K562 (cell line): ENCODE measurements around the gene OPTN. TPM values are rescaled to one million over a fixed set of nuclear protein-coding genes. Genes with fewer than 3 reads are reported as not detected.

Source experiments
- ARHGAP35 ChIP-seq: fragments of 450-650 bp; IDR thresholded peaks from 2 replicates; pipeline ENCODE4 v1.6.1; 2018; ENCODE audit not compliant: partially characterized antibody
- ATF1 ChIP-seq, 2 experiments: fragments of 450-650 bp in 1 of 2; IDR thresholded peaks; 2 replicates each; pipeline ENCODE4 v1.6.1; 2016; ENCODE audit warnings: missing compliant biosample characterization in 1 of 2, missing genetic modification characterization in 1 of 2
- BMI1 ChIP-seq: fragments of 150-350 bp; IDR thresholded peaks from 2 replicates; pipeline ENCODE4 v1.6.1; 2014; ENCODE audit warnings: low read length
- BRCA1 ChIP-seq, 2 experiments: fragments of 450-650 bp in 1 of 2; sonication (generic) in 1 of 2; formaldehyde crosslinking in 1 of 2; IDR thresholded peaks; 2 replicates each; pipeline versions ENCODE4 v1.5.0 to v1.6.1; 2017 to 2020; ENCODE audit warnings: mild to moderate bottlenecking in 1 of 2, missing genetic modification reagents in 1 of 2
- BRF2 ChIP-seq: IDR thresholded peaks from 3 replicates; pipeline ENCODE4 v1.6.1; 2011; ENCODE audit warnings: borderline replicate concordance, mild to moderate bottlenecking; ENCODE audit not compliant: insufficient read length, insufficient read depth
- FOXJ2 ChIP-seq: fragments of 200-800 bp; sonication (Bioruptor generic); IDR thresholded peaks from 2 replicates; pipeline ENCODE4 v1.6.1; 2016; ENCODE audit warnings: missing genetic modification characterization, missing compliant biosample characterization
- GATA2 ChIP-seq: sonication (generic); formaldehyde crosslinking; IDR thresholded peaks from 2 replicates; pipeline ENCODE4 v1.4.0; 2020; ENCODE audit warnings: mild to moderate bottlenecking, missing genetic modification reagents
- HBP1 ChIP-seq: fragments of 450-650 bp; formaldehyde crosslinking; IDR thresholded peaks from 2 replicates; pipeline ENCODE4 v1.4.0; 2022; ENCODE audit warnings: missing genetic modification characterization
- IRF9 ChIP-seq: fragments of 450-650 bp; IDR thresholded peaks from 2 replicates; pipeline ENCODE4 v1.6.1; 2016; ENCODE audit warnings: missing biosample characterization, missing genetic modification characterization
- LARP7 ChIP-seq: fragments of 450-650 bp; IDR thresholded peaks from 2 replicates; pipeline ENCODE4 v1.6.1; 2016
- NCOA1 ChIP-seq: fragments of 450-650 bp; IDR thresholded peaks from 2 replicates; pipeline ENCODE4 v1.6.1; 2016; ENCODE audit warnings: low read depth
- NCOA6 ChIP-seq: fragments of 450-650 bp; IDR thresholded peaks from 2 replicates; pipeline ENCODE4 v1.6.1; 2017; ENCODE audit warnings: mild to moderate bottlenecking
- NRF1 ChIP-seq, 2 experiments: fragments of 450-650 bp; IDR thresholded peaks in 1 of 2; conservative IDR thresholded peaks in 1 of 2; 2 replicates each; pipeline ENCODE4 v1.6.1; 2014; ENCODE audit warnings: mild to moderate bottlenecking in 2 of 2
- POLR2G ChIP-seq: fragments of 200-400 bp; formaldehyde crosslinking; IDR thresholded peaks from 2 replicates; pipeline ENCODE4 v1.6.1; 2017; ENCODE audit warnings: low read depth, mild to moderate bottlenecking, antibody characterized with exemption, low read length, moderate library complexity
- SETDB1 ChIP-seq: IDR thresholded peaks from one replicate; pipeline ENCODE4 v1.6.1; 2012; ENCODE audit warnings: low read length, control low read depth, inconsistent platforms
- SIN3B ChIP-seq: fragments of 450-650 bp; IDR thresholded peaks from 2 replicates; pipeline ENCODE4 v1.6.1; 2017; ENCODE audit warnings: low read depth, mild to moderate bottlenecking, moderate library complexity
- THAP12 ChIP-seq: fragments of 250-450 bp; sonication (Bioruptor Pico); IDR thresholded peaks from 2 replicates; pipeline ENCODE4 v1.9.0; 2021; ENCODE audit warnings: mild to moderate bottlenecking, inconsistent platforms
- YY1 ChIP-seq, 3 experiments: IDR thresholded peaks; 2 replicates each; pipeline ENCODE4 v1.6.1; 2011; ENCODE audit warnings: low read length in 2 of 3, mild to moderate bottlenecking in 2 of 3, moderate library complexity in 2 of 3, borderline replicate concordance in 1 of 3, control low read depth in 1 of 3, low read depth in 1 of 3; ENCODE audit not compliant: insufficient read depth in 3 of 3, insufficient replicate concordance in 2 of 3, control insufficient read depth in 1 of 3, insufficient read length in 1 of 3; ENCODE audit errors: extremely low read depth in 1 of 3
- ZKSCAN3 ChIP-seq: fragments of 250-450 bp; sonication (Bioruptor Pico); IDR thresholded peaks from 2 replicates; pipeline ENCODE4 v1.4.0; 2020
- ZNF655 ChIP-seq: fragments of 250-450 bp; sonication (Bioruptor Pico); IDR thresholded peaks from 2 replicates; pipeline ENCODE4 v1.5.0; 2021
- polyA plus RNA-seq, 8 experiments: library from polyadenylated mRNA; depleted of rRNA in 4 of 8; stranded (reverse) in 5 of 8; unstranded in 3 of 8; fragments of >200 nt; fragmentation: Nextera tagmentation in 2 of 8; fragmentation: Illumina TruSeq in 1 of 8; extraction: Ambion mirVana in 2 of 8; extraction: Trizol in 1 of 8; gene quantifications; 2 replicates each; pipeline versions ENCODE4 v1.2.1 to v1.2.3, GENCODE V29; 2011 to 2014; ENCODE audit warnings: inconsistent platforms in 1 of 8, missing spikeins in 1 of 8
- total RNA-seq, 7 experiments: library from RNA; depleted of rRNA in 6 of 7; stranded (reverse); fragments of >200 nt in 6 of 7; fragmentation: Illumina TruSeq in 2 of 7; extraction: Trizol in 2 of 7; gene quantifications; 2 replicates each; pipeline versions ENCODE4 v1.2.1 to v1.2.3, GENCODE V29; 2011 to 2021; ENCODE audit warnings: low replicate concordance in 1 of 7

The OPTN gene
- total and polyA plus RNA-seq, 9 of the 15 experiments (the other 6 are each of a cell fraction or from before 2014, with no cell fraction given), result 2.2 to 6.8 (median 5.0) TPM

GRCh38 chr10:13160934-13161856 is 61.2 kb downstream of the OPTN start, which contains the start of gene MCM10 (continued):
- TF ChIP-seq IRF9 (tag) (no peak), BRCA1 (IDR thresholded peaks at IDR 0.05) (no peak), BRCA1 (CRISPR knock-in tag; IDR thresholded peaks at IDR 0.05) (no peak), NCOA1 (no peak), HBP1 (CRISPR knock-in tag) (no peak), BRF2 (no peak), SIN3B (no peak), ATF1 (CRISPR knock-in tag; IDR thresholded peaks at IDR 0.05) (peak; percentile 65), ATF1 (tag; IDR thresholded peaks at IDR 0.05) (peak; percentile 99), ARHGAP35 (no peak), ZNF655 (CRISPR knock-in tag) (no peak), BMI1 (no peak), YY1 (IDR thresholded peaks at IDR 0.05; ENCODE audit: borderline replicate concordance in 1 of 3, control insufficient read depth in 1 of 3, extremely low read depth in 1 of 3, insufficient read depth in 3 of 3, insufficient read length in 1 of 3, insufficient replicate concordance in 2 of 3, low read depth in 1 of 3, low read length in 2 of 3) (peak; percentile 93 to 99 (median 98)), FOXJ2 (tag) (no peak), POLR2G (peak; percentile 90), SETDB1 (no peak), ZKSCAN3 (CRISPR knock-in tag) (no peak), NCOA6 (peak; percentile 66; the same call in 1 of the 2 replicates), THAP12 (CRISPR knock-in tag) (no peak), GATA2 (CRISPR knock-in tag) (no peak), LARP7 (no peak), NRF1 (conservative IDR thresholded peaks at IDR 0.05 in 1 of 2, IDR thresholded peaks at IDR 0.05 in 1 of 2) (peak; percentile 59 to 68; a peak in 3 of 4 replicates)
